ENCODE results near the gene UVRAG.

DNA sequence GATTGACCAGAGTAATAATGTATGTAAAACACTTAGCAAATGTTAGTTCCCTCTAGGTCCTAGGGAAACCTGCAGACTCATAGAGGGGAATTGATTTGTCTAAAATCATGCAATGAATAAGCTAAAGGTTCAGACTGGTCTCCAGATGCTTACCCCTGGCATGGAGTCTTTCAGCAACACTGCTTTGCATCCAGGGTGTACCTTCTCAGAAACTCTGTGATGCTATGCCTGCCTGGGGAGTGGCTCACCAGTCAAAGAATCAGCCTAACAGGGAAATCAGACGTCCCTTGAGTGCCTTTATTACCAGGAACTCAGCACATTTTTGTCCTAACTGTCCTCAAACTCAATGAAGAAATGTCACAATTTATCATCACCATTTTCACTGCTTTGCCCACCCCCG is 5.9 kb upstream of the UVRAG start:
- no peak for TF ChIP-seq POLR2A (IDR thresholded peaks at IDR 0.05; ENCODE audit: low read length)
- TF ChIP-seq GATA1 (IDR thresholded peaks at IDR 0.05; ENCODE audit: low read depth, low read length): no peak
